ENCODE measurements around the gene C1orf52. TPM values are rescaled to one million over a fixed set of nuclear protein-coding genes. Genes with fewer than 3 reads are reported as not detected.
A peak's percentile ranks its signal among the peaks of the same experiment; 100 is the strongest.

The C1orf52 gene
- total and polyA plus RNA-seq, 2 of the 13 experiments (the other 11 are each of a cell fraction or from before 2014, with no cell fraction given), result 19.4 to 27.4 TPM

DNA sequence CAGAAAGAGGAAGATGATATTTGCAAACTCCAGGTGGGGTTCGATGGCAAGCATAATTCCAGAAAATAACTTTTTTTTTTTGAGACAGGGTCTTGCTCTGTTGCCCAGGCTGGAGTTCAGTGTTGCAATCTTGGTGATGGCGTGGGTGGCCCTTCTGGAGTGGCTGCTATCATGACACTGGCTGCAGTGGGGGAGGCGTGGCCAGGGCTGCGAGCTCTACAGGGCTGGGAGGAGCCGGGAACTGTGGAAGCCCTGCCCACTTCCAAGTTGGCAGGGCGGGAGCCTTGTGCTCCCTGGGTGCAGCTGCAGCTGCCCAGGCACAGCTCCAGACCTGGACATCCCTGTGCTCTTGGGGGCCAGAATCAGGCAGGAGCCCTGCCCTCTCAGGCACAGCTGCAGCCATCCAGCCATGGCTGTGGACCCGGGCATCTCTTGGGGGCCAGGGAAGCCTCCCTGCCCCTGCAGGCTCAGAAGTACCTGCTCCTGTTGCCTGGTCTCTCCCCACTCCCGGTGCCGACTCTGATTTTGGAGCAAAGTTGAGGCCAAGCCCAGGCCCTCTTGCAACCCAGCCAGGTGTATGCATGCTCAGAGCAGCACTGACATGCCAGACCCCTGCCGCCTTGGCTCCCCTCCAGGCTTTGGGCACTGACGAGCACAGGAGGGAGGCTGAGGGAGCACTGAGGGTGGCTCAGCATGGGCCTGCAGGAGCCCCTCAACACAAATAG lies 24.2 kb upstream of the C1orf52 start (continued):
- TF ChIP-seq HDAC6 (IDR thresholded peaks at IDR 0.05; ENCODE audit: low read depth, low read length) (no peak), ZMYM4 (CRISPR knock-in tag; IDR thresholded peaks at IDR 0.05) (peak; percentile 28; the same call in 1 of the 2 replicates), ZNF629 (CRISPR knock-in tag; conservative IDR thresholded peaks at IDR 0.05) (no peak), POLR2AphosphoS5 (IDR thresholded peaks at IDR 0.05; ENCODE audit: low read depth, low read length) (peak; percentile 31; the same call in 1 of the 2 replicates), SMAD3 (CRISPR knock-in tag; IDR thresholded peaks at IDR 0.05) (no peak), IRF2 (CRISPR knock-in tag; IDR thresholded peaks at IDR 0.05) (no peak), CEBPB (IDR thresholded peaks at IDR 0.05; ENCODE audit: borderline replicate concordance, low read depth, low read length) (peak; percentile 82), TOE1 (CRISPR knock-in tag; IDR thresholded peaks at IDR 0.05) (no peak), ELF3 (CRISPR knock-in tag; IDR thresholded peaks at IDR 0.05) (no peak), MXI1 (IDR thresholded peaks at IDR 0.05; ENCODE audit: borderline replicate concordance, low read depth, low read length) (no peak), NFYC (CRISPR knock-in tag; IDR thresholded peaks at IDR 0.05) (no peak), GABPA (IDR thresholded peaks at IDR 0.05; ENCODE audit: low read depth, low read length) (no peak), GABPA (CRISPR knock-in tag; IDR thresholded peaks at IDR 0.05; ENCODE audit: low read depth) (no peak), ZNF552 (CRISPR knock-in tag; IDR thresholded peaks at IDR 0.05; ENCODE audit: borderline replicate concordance) (peak; percentile 31; the same call in 1 of the 2 replicates), ZNF572 (CRISPR knock-in tag; IDR thresholded peaks at IDR 0.05) (no peak), SIX4 (CRISPR knock-in tag; IDR thresholded peaks at IDR 0.05) (no peak), NAIF1 (CRISPR knock-in tag; IDR thresholded peaks at IDR 0.05; ENCODE audit: borderline replicate concordance) (peak; percentile 63; the same call in 1 of the 2 replicates), KDM5B (CRISPR knock-in tag; IDR thresholded peaks at IDR 0.05; ENCODE audit: borderline replicate concordance) (no peak)
- TF ChIP-seq, protein P1, sequence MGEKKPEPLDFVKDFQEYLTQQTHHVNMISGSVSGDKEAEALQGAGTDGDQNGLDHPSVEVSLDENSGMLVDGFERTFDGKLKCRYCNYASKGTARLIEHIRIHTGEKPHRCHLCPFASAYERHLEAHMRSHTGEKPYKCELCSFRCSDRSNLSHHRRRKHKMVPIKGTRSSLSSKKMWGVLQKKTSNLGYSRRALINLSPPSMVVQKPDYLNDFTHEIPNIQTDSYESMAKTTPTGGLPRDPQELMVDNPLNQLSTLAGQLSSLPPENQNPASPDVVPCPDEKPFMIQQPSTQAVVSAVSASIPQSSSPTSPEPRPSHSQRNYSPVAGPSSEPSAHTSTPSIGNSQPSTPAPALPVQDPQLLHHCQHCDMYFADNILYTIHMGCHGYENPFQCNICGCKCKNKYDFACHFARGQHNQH (CRISPR knock-in tag; IDR thresholded peaks at IDR 0.05), result no peak
- TF ChIP-seq, protein P2, sequence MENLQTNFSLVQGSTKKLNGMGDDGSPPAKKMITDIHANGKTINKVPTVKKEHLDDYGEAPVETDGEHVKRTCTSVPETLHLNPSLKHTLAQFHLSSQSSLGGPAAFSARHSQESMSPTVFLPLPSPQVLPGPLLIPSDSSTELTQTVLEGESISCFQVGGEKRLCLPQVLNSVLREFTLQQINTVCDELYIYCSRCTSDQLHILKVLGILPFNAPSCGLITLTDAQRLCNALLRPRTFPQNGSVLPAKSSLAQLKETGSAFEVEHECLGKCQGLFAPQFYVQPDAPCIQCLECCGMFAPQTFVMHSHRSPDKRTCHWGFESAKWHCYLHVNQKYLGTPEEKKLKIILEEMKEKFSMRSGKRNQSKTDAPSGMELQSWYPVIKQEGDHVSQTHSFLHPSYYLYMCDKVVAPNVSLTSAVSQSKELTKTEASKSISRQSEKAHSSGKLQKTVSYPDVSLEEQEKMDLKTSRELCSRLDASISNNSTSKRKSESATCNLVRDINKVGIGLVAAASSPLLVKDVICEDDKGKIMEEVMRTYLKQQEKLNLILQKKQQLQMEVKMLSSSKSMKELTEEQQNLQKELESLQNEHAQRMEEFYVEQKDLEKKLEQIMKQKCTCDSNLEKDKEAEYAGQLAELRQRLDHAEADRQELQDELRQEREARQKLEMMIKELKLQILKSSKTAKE (CRISPR knock-in tag; IDR thresholded peaks at IDR 0.05; ENCODE audit: borderline replicate concordance), result no peak
- TF ChIP-seq, protein P3, sequence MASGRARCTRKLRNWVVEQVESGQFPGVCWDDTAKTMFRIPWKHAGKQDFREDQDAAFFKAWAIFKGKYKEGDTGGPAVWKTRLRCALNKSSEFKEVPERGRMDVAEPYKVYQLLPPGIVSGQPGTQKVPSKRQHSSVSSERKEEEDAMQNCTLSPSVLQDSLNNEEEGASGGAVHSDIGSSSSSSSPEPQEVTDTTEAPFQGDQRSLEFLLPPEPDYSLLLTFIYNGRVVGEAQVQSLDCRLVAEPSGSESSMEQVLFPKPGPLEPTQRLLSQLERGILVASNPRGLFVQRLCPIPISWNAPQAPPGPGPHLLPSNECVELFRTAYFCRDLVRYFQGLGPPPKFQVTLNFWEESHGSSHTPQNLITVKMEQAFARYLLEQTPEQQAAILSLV (CRISPR knock-in tag; IDR thresholded peaks at IDR 0.05; ENCODE audit: borderline replicate concordance), result no peak
- TF ChIP-seq, protein P4, sequence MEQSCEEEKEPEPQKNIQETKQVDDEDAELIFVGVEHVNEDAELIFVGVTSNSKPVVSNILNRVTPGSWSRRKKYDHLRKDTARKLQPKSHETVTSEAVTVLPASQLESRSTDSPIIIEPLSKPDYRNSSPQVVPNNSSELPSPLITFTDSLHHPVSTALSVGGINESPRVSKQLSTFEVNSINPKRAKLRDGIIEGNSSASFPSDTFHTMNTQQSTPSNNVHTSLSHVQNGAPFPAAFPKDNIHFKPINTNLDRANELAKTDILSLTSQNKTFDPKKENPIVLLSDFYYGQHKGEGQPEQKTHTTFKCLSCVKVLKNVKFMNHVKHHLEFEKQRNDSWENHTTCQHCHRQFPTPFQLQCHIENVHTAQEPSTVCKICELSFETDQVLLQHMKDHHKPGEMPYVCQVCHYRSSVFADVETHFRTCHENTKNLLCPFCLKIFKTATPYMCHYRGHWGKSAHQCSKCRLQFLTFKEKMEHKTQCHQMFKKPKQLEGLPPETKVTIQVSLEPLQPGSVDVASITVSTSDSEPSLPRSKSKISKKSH (CRISPR knock-in tag; IDR thresholded peaks at IDR 0.05; ENCODE audit: borderline replicate concordance), result peak; percentile 58; the same call in 1 of the 2 replicates
- TF ChIP-seq, protein P5, sequence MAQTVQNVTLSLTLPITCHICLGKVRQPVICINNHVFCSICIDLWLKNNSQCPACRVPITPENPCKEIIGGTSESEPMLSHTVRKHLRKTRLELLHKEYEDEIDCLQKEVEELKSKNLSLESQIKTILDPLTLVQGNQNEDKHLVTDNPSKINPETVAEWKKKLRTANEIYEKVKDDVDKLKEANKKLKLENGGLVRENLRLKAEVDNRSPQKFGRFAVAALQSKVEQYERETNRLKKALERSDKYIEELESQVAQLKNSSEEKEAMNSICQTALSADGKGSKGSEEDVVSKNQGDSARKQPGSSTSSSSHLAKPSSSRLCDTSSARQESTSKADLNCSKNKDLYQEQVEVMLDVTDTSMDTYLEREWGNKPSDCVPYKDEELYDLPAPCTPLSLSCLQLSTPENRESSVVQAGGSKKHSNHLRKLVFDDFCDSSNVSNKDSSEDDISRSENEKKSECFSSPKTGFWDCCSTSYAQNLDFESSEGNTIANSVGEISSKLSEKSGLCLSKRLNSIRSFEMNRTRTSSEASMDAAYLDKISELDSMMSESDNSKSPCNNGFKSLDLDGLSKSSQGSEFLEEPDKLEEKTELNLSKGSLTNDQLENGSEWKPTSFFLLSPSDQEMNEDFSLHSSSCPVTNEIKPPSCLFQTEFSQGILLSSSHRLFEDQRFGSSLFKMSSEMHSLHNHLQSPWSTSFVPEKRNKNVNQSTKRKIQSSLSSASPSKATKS (CRISPR knock-in tag; IDR thresholded peaks at IDR 0.05), result no peak

All from HepG2 (cell line).